ENCODE data around the gene DDR1. TPM values are rescaled to one million over a fixed set of nuclear protein-coding genes. Genes with fewer than 3 reads are reported as not detected.

Gene DDR1
- total and polyA plus RNA-seq, 4 donors = 6.8 to 32.0 (median 22.5) TPM

GRCh38 chr6:30889496-30889885 lies 5.2 kb downstream of the DDR1 start:
- Histone ChIP-seq H3K4me3 (ENCODE audit: low read length in 2 of 2) (no peak overlapping the region), H3K36me3 (ENCODE audit: control insufficient read depth in 1 of 2, insufficient read depth in 2 of 2, low read length in 1 of 2) (peaks cover 0 to 3% of the 10 kb centered on the region in 2 donors), H3K4me1 (ENCODE audit: control insufficient read depth in 1 of 2, insufficient read depth in 2 of 2, low read length in 2 of 2) (no peaks in the 10 kb centered on the region), H3K9me3 (ENCODE audit: control insufficient read depth, low read length) (no peaks in the 10 kb centered on the region), H3K27me3 (ENCODE audit: control insufficient read depth in 1 of 2, insufficient read depth in 2 of 2, low read length in 1 of 2) (no peaks in the 10 kb centered on the region), H3K27ac (ENCODE audit: low read depth in 1 of 2, low read length in 2 of 2) (no peak overlapping the region)
- intact Hi-C loops (cut with DNase I) = no loop called here
- DNase-seq = no peak
- ATAC-seq (ENCODE audit: low FRiP score) = no peak
- 68 to 79% methylated on average over 4 of the region's 4 CpGs for WGBS, 2 donors

- no peak overlapping the region for H3K27ac ChIP-seq (ENCODE audit: low read depth in 1 of 2, low read length in 2 of 2)
- H3K4me3 ChIP-seq (ENCODE audit: low read length in 2 of 2) = no peak overlapping the region
- H3K4me1 ChIP-seq (ENCODE audit: control insufficient read depth in 1 of 2, insufficient read depth in 2 of 2, low read length in 2 of 2) = no peaks in the 10 kb centered on the region
- DNase-seq (peak in 1 of 2 donors; percentile 55), ATAC-seq (ENCODE audit: low FRiP score) (no peak)
- H3K27me3 ChIP-seq (ENCODE audit: control insufficient read depth in 1 of 2, insufficient read depth in 2 of 2, low read length in 1 of 2) = no peaks in the 10 kb centered on the region
- intact Hi-C loops (cut with DNase I) = no loop called here
- H3K36me3 ChIP-seq (ENCODE audit: control insufficient read depth in 1 of 2, insufficient read depth in 2 of 2, low read length in 1 of 2) = peaks cover 0 to 4% of the 10 kb centered on the region in 2 donors
- 64 to 70% methylated on average over 14 of the region's 14 CpGs for WGBS, 2 donors
- no peaks in the 10 kb centered on the region for H3K9me3 ChIP-seq (ENCODE audit: control insufficient read depth, low read length)
These were observed 5.8 kb downstream of the DDR1 start for GRCh38 chr6:30889921-30890645.

- DNase-seq = peak in 1 of 2 donors; percentile 55
- Histone ChIP-seq H3K27ac (ENCODE audit: low read depth in 1 of 2, low read length in 2 of 2) (no peak overlapping the region), H3K4me3 (ENCODE audit: low read length in 2 of 2) (no peak overlapping the region), H3K9me3 (ENCODE audit: control insufficient read depth, low read length) (no peaks in the 10 kb centered on the region), H3K4me1 (ENCODE audit: control insufficient read depth in 1 of 2, insufficient read depth in 2 of 2, low read length in 2 of 2) (no peaks in the 10 kb centered on the region), H3K27me3 (ENCODE audit: control insufficient read depth in 1 of 2, insufficient read depth in 2 of 2, low read length in 1 of 2) (no peaks in the 10 kb centered on the region), H3K36me3 (ENCODE audit: control insufficient read depth in 1 of 2, insufficient read depth in 2 of 2, low read length in 1 of 2) (peaks cover 0 to 4% of the 10 kb centered on the region in 2 donors)
- 87% methylated on average over 12 of the region's 12 CpGs for WGBS, 2 donors
- intact Hi-C loops (cut with DNase I) = no loop called here
- ATAC-seq (ENCODE audit: low FRiP score) = no peak
These were observed 6.5 kb downstream of the DDR1 start for GRCh38 chr6:30890646-30891449.

GRCh38 chr6:30891450-30891723 lies 7.1 kb downstream of the DDR1 start:
- peaks cover 0 to 4% of the 10 kb centered on the region in 2 donors for H3K36me3 ChIP-seq (ENCODE audit: control insufficient read depth in 1 of 2, insufficient read depth in 2 of 2, low read length in 1 of 2)
- intact Hi-C loops (cut with DNase I) = no loop called here
- no peak for ATAC-seq (ENCODE audit: low FRiP score)

GRCh38 chr6:30891816-30892538 lies 7.7 kb downstream of the DDR1 start:
- 90 to 92% methylated on average over 21 of the region's 21 CpGs for WGBS, 2 donors
- Histone ChIP-seq H3K9me3 (ENCODE audit: control insufficient read depth, low read length) (no peaks in the 10 kb centered on the region), H3K36me3 (ENCODE audit: control insufficient read depth in 1 of 2, insufficient read depth in 2 of 2, low read length in 1 of 2) (peaks cover 0 to 4% of the 10 kb centered on the region in 2 donors), H3K27me3 (ENCODE audit: control insufficient read depth in 1 of 2, insufficient read depth in 2 of 2, low read length in 1 of 2) (no peaks in the 10 kb centered on the region), H3K4me3 (ENCODE audit: low read length in 2 of 2) (no peak overlapping the region), H3K4me1 (ENCODE audit: control insufficient read depth in 1 of 2, insufficient read depth in 2 of 2, low read length in 2 of 2) (no peaks in the 10 kb centered on the region), H3K27ac (ENCODE audit: low read depth in 1 of 2, low read length in 2 of 2) (no peak overlapping the region)
- ATAC-seq (ENCODE audit: low FRiP score) (no peak), DNase-seq (peak in 1 of 2 donors; percentile 71)
- intact Hi-C loops (cut with DNase I) = no loop called here

More at GRCh38 chr6:30891450-30891723, 7.1 kb downstream of the DDR1 start:
- no peak for DNase-seq
- 84 to 93% methylated on average over 4 of the region's 4 CpGs for WGBS, 2 donors
- Histone ChIP-seq H3K4me1 (ENCODE audit: control insufficient read depth in 1 of 2, insufficient read depth in 2 of 2, low read length in 2 of 2) (no peaks in the 10 kb centered on the region), H3K4me3 (ENCODE audit: low read length in 2 of 2) (no peak overlapping the region), H3K9me3 (ENCODE audit: control insufficient read depth, low read length) (no peaks in the 10 kb centered on the region), H3K27me3 (ENCODE audit: control insufficient read depth in 1 of 2, insufficient read depth in 2 of 2, low read length in 1 of 2) (no peaks in the 10 kb centered on the region), H3K27ac (ENCODE audit: low read depth in 1 of 2, low read length in 2 of 2) (no peak overlapping the region)

- H3K36me3 ChIP-seq (ENCODE audit: control insufficient read depth in 1 of 2, insufficient read depth in 2 of 2, low read length in 1 of 2) = peaks cover 0 to 4% of the 10 kb centered on the region in 2 donors
- DNase-seq (peak in 1 of 2 donors; percentile 69), ATAC-seq (ENCODE audit: low FRiP score) (no peak)
- intact Hi-C loops (cut with DNase I) = no loop called here
- H3K27ac ChIP-seq (ENCODE audit: low read depth in 1 of 2, low read length in 2 of 2) = no peak overlapping the region
- H3K9me3 ChIP-seq (ENCODE audit: control insufficient read depth, low read length) = no peaks in the 10 kb centered on the region
- no peaks in the 10 kb centered on the region for H3K4me1 ChIP-seq (ENCODE audit: control insufficient read depth in 1 of 2, insufficient read depth in 2 of 2, low read length in 2 of 2)
- no peak overlapping the region for H3K4me3 ChIP-seq (ENCODE audit: low read length in 2 of 2)
- H3K27me3 ChIP-seq (ENCODE audit: control insufficient read depth in 1 of 2, insufficient read depth in 2 of 2, low read length in 1 of 2) = no peaks in the 10 kb centered on the region
- WGBS, 2 donors = 85 to 86% methylated on average over 16 of the region's 16 CpGs
These were observed 8.8 kb downstream of the DDR1 start for GRCh38 chr6:30893001-30893591.

GRCh38 chr6:30893666-30894065 lies 9.3 kb downstream of the DDR1 start:
- no peaks in the 10 kb centered on the region for H3K9me3 ChIP-seq (ENCODE audit: control insufficient read depth, low read length)
- intact Hi-C loops (cut with DNase I) = no loop called here
- WGBS, 2 donors = 93% methylated on average over 8 of the region's 8 CpGs
- peaks cover 0 to 4% of the 10 kb centered on the region in 2 donors for H3K36me3 ChIP-seq (ENCODE audit: control insufficient read depth in 1 of 2, insufficient read depth in 2 of 2, low read length in 1 of 2)
- no peaks in the 10 kb centered on the region for H3K27me3 ChIP-seq (ENCODE audit: control insufficient read depth in 1 of 2, insufficient read depth in 2 of 2, low read length in 1 of 2)
- DNase-seq = peak in 1 of 2 donors; percentile 33
- no peak overlapping the region for H3K27ac ChIP-seq (ENCODE audit: low read depth in 1 of 2, low read length in 2 of 2)
- H3K4me3 ChIP-seq (ENCODE audit: low read length in 2 of 2) = no peak overlapping the region
- no peaks in the 10 kb centered on the region for H3K4me1 ChIP-seq (ENCODE audit: control insufficient read depth in 1 of 2, insufficient read depth in 2 of 2, low read length in 2 of 2)
- no peak for ATAC-seq (ENCODE audit: low FRiP score)

- WGBS, 2 donors = 89 to 92% methylated on average over 12 of the region's 12 CpGs
- no peak overlapping the region for H3K4me3 ChIP-seq (ENCODE audit: low read length in 2 of 2)
- H3K36me3 ChIP-seq (ENCODE audit: control insufficient read depth in 1 of 2, insufficient read depth in 2 of 2, low read length in 1 of 2) = peaks cover 0 to 4% of the 10 kb centered on the region in 2 donors
- no peaks in the 10 kb centered on the region for H3K9me3 ChIP-seq (ENCODE audit: control insufficient read depth, low read length)
- ATAC-seq (ENCODE audit: low FRiP score) (no peak), DNase-seq (peak in 1 of 2 donors; percentile 62)
- intact Hi-C loops (cut with DNase I) = no loop called here
- H3K27ac ChIP-seq (ENCODE audit: low read depth in 1 of 2, low read length in 2 of 2) = no peak overlapping the region
- H3K4me1 ChIP-seq (ENCODE audit: control insufficient read depth in 1 of 2, insufficient read depth in 2 of 2, low read length in 2 of 2) = no peaks in the 10 kb centered on the region
- H3K27me3 ChIP-seq (ENCODE audit: control insufficient read depth in 1 of 2, insufficient read depth in 2 of 2, low read length in 1 of 2) = no peaks in the 10 kb centered on the region
These were observed 10.1 kb downstream of the DDR1 start for GRCh38 chr6:30894381-30894780.

Data from aorta (tissue), 5 donors.